HEK293 (cell line): Measurements from ENCODE around the gene ERGIC1.

Experiments used
- HOXA7 ChIP-seq: sonication (generic); formaldehyde crosslinking; IDR thresholded peaks from 2 replicates; pipeline ENCODE4 v1.8.1; 2022; ENCODE audit warnings: missing genetic modification reagents, borderline replicate concordance
- PBX3 ChIP-seq: sonication (generic); formaldehyde crosslinking; IDR thresholded peaks from 2 replicates; pipeline ENCODE4 v1.8.1; 2022; ENCODE audit warnings: mild to moderate bottlenecking, moderate library complexity, missing genetic modification reagents
- TCF7L2 ChIP-seq: IDR thresholded peaks from 2 replicates; pipeline ENCODE4 v1.6.1; 2011; ENCODE audit warnings: low read depth, mild to moderate bottlenecking, inconsistent platforms, low read length, moderate library complexity, borderline replicate concordance
- TRIM28 ChIP-seq: IDR thresholded peaks from 2 replicates; pipeline ENCODE4 v1.6.1; 2011; ENCODE audit warnings: low read length, control low read depth, borderline replicate concordance
- ZBTB7A ChIP-seq: fragments of 450-650 bp; formaldehyde crosslinking; IDR thresholded peaks from 2 replicates; pipeline ENCODE4 v1.5.1; 2016; ENCODE audit warnings: low read depth, missing biosample characterization, missing genetic modification characterization
- ZFP41 ChIP-seq: fragments of 450-650 bp; formaldehyde crosslinking; IDR thresholded peaks from 2 replicates; pipeline ENCODE4 v1.5.1; 2016; ENCODE audit warnings: missing biosample characterization, missing genetic modification characterization, borderline replicate concordance
- ZNF18 ChIP-seq: fragments of 450-650 bp; formaldehyde crosslinking; IDR thresholded peaks from 2 replicates; pipeline ENCODE4 v1.5.1; 2016; ENCODE audit warnings: missing biosample characterization, missing genetic modification characterization
- ZNF48 ChIP-seq: fragments of 450-650 bp; formaldehyde crosslinking; IDR thresholded peaks from 2 replicates; pipeline ENCODE4 v1.5.1; 2016; ENCODE audit warnings: missing biosample characterization, missing genetic modification characterization
- ZNF510 ChIP-seq: fragments of 450-650 bp; formaldehyde crosslinking; IDR thresholded peaks from 2 replicates; pipeline ENCODE4 v1.5.1; 2018; ENCODE audit warnings: mild to moderate bottlenecking, missing genetic modification characterization, missing biosample characterization; ENCODE audit not compliant: insufficient replicate concordance
- TF ChIP-seq, protein P1 (sequence below): fragments of 450-650 bp; formaldehyde crosslinking; IDR thresholded peaks from 2 replicates; pipeline ENCODE4 v1.5.1; 2016; ENCODE audit warnings: missing biosample characterization, missing genetic modification characterization
- TF ChIP-seq, protein P2 (sequence below): fragments of 450-650 bp; formaldehyde crosslinking; IDR thresholded peaks from 2 replicates; pipeline ENCODE4 v1.5.1; 2016; ENCODE audit warnings: missing biosample characterization, missing genetic modification characterization, low read depth
- TF ChIP-seq, protein P3 (sequence below): fragments of 450-650 bp; formaldehyde crosslinking; IDR thresholded peaks from 2 replicates; pipeline ENCODE4 v1.5.1; 2016; ENCODE audit warnings: missing biosample characterization, missing genetic modification characterization

DNA sequence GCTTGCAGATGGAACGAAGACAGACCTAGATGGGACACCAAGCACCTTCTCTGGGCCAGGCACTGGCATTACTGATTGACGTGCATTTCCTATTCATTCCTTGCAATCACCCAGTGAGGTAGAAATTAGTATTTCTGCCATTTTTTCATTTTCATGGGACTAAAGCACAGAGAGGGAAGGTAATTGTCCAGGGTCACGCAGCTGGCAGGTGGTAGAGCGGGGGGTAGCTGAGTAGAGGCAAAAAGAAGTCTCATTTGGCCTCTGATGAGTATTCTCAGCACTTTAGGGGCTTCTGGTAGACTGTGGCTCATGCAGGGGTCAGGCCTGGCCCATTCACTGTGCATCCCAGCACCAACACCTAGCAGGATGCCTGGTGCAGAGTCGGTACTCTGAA is 43.6 kb upstream of the ERGIC1 start:
- TF ChIP-seq PBX3 (CRISPR knock-in tag) (no peak), HOXA7 (CRISPR knock-in tag) (no peak), TCF7L2 (no peak), ZNF18 (no peak), ZFP41 (tag by site-specific recombination) (no peak), TRIM28 (no peak), ZNF48 (tag by site-specific recombination) (no peak), ZNF510 (no peak), ZBTB7A (tag by site-specific recombination) (no peak)
- TF ChIP-seq, protein P1, sequence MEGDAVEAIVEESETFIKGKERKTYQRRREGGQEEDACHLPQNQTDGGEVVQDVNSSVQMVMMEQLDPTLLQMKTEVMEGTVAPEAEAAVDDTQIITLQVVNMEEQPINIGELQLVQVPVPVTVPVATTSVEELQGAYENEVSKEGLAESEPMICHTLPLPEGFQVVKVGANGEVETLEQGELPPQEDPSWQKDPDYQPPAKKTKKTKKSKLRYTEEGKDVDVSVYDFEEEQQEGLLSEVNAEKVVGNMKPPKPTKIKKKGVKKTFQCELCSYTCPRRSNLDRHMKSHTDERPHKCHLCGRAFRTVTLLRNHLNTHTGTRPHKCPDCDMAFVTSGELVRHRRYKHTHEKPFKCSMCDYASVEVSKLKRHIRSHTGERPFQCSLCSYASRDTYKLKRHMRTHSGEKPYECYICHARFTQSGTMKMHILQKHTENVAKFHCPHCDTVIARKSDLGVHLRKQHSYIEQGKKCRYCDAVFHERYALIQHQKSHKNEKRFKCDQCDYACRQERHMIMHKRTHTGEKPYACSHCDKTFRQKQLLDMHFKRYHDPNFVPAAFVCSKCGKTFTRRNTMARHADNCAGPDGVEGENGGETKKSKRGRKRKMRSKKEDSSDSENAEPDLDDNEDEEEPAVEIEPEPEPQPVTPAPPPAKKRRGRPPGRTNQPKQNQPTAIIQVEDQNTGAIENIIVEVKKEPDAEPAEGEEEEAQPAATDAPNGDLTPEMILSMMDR (tag by site-specific recombination), result no peak
- TF ChIP-seq, protein P2, sequence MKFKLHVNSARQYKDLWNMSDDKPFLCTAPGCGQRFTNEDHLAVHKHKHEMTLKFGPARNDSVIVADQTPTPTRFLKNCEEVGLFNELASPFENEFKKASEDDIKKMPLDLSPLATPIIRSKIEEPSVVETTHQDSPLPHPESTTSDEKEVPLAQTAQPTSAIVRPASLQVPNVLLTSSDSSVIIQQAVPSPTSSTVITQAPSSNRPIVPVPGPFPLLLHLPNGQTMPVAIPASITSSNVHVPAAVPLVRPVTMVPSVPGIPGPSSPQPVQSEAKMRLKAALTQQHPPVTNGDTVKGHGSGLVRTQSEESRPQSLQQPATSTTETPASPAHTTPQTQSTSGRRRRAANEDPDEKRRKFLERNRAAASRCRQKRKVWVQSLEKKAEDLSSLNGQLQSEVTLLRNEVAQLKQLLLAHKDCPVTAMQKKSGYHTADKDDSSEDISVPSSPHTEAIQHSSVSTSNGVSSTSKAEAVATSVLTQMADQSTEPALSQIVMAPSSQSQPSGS (tag by site-specific recombination), result no peak
- TF ChIP-seq, protein P3, sequence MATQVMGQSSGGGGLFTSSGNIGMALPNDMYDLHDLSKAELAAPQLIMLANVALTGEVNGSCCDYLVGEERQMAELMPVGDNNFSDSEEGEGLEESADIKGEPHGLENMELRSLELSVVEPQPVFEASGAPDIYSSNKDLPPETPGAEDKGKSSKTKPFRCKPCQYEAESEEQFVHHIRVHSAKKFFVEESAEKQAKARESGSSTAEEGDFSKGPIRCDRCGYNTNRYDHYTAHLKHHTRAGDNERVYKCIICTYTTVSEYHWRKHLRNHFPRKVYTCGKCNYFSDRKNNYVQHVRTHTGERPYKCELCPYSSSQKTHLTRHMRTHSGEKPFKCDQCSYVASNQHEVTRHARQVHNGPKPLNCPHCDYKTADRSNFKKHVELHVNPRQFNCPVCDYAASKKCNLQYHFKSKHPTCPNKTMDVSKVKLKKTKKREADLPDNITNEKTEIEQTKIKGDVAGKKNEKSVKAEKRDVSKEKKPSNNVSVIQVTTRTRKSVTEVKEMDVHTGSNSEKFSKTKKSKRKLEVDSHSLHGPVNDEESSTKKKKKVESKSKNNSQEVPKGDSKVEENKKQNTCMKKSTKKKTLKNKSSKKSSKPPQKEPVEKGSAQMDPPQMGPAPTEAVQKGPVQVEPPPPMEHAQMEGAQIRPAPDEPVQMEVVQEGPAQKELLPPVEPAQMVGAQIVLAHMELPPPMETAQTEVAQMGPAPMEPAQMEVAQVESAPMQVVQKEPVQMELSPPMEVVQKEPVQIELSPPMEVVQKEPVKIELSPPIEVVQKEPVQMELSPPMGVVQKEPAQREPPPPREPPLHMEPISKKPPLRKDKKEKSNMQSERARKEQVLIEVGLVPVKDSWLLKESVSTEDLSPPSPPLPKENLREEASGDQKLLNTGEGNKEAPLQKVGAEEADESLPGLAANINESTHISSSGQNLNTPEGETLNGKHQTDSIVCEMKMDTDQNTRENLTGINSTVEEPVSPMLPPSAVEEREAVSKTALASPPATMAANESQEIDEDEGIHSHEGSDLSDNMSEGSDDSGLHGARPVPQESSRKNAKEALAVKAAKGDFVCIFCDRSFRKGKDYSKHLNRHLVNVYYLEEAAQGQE (tag by site-specific recombination), result no peak
